Fibroblast of lung (primary cell): ENCODE data around the gene SPSB1. TPM values are rescaled to one million over a fixed set of nuclear protein-coding genes. Genes with fewer than 3 reads are reported as not detected.

ENCODE experiments used
- DNase-seq, 2 donors: peaks; one replicate each; pipeline versions ENCODE4 v3.0.0 to v3.0.0-alpha.2; 2010; ENCODE audit warnings: low read depth in 2 of 2
- H2AFZ ChIP-seq: 2 replicates; pipeline ENCODE4 v1.5.1; 2012; ENCODE audit warnings: low read length, control low read depth, inconsistent platforms
- H3K27ac ChIP-seq: 2 replicates; pipeline ENCODE4 v1.5.1; 2011; ENCODE audit warnings: low read length, control low read depth; ENCODE audit not compliant: insufficient read depth
- H3K27me3 ChIP-seq: 2 replicates; pipeline ENCODE4 v1.5.1; 2011; ENCODE audit warnings: mild to moderate bottlenecking, low read length; ENCODE audit not compliant: control insufficient read depth, insufficient read depth
- H3K36me3 ChIP-seq: 2 replicates; pipeline ENCODE4 v1.5.1; 2011; ENCODE audit warnings: low read length; ENCODE audit not compliant: control insufficient read depth, insufficient read depth
- H3K4me1 ChIP-seq: 2 replicates; pipeline ENCODE4 v1.5.1; 2011; ENCODE audit warnings: low read length; ENCODE audit not compliant: control insufficient read depth, insufficient read depth; ENCODE audit errors: extremely low read depth
- H3K4me2 ChIP-seq: 2 replicates; pipeline ENCODE4 v1.5.1; 2011; ENCODE audit warnings: low read length, control low read depth; ENCODE audit not compliant: insufficient read depth; ENCODE audit errors: extremely low read depth
- H3K4me3 ChIP-seq, 4 experiments: fragments of 200-600 bp in 1 of 4; sonication (generic) in 1 of 4; replicated peaks in 1 of 4; 2 replicates each; pipeline ENCODE4 v1.5.1; 2011 to 2016; ENCODE audit warnings: low read length in 4 of 4, low read depth in 3 of 4, mild to moderate bottlenecking in 3 of 4, control low read depth in 2 of 4, inconsistent platforms in 1 of 4, mixed read lengths in 1 of 4; ENCODE audit not compliant: insufficient read depth in 1 of 4; ENCODE audit errors: control extremely low read depth in 1 of 4
- H3K79me2 ChIP-seq: 2 replicates; pipeline ENCODE4 v1.5.1; 2012; ENCODE audit warnings: mild to moderate bottlenecking, low read length, inconsistent platforms; ENCODE audit not compliant: control insufficient read depth, insufficient read depth
- H3K9ac ChIP-seq: 2 replicates; pipeline ENCODE4 v1.5.1; 2011; ENCODE audit warnings: mild to moderate bottlenecking, low read length, control low read depth; ENCODE audit not compliant: insufficient read depth
- H3K9me3 ChIP-seq: 2 replicates; pipeline ENCODE4 v1.5.1; 2012; ENCODE audit warnings: low read depth, low read length; ENCODE audit not compliant: control insufficient read depth, insufficient read depth
- H4K20me1 ChIP-seq: 2 replicates; pipeline ENCODE4 v1.5.1; 2011; ENCODE audit warnings: low read length; ENCODE audit not compliant: control insufficient read depth, insufficient read depth; ENCODE audit errors: extremely low read depth
- CTCF ChIP-seq, 2 donors: IDR thresholded peaks in 1 of 2; conservative IDR thresholded peaks in 1 of 2; 1 replicate in 1 of 2; 2 replicates in 1 of 2; pipeline ENCODE4 v1.5.1; 2011 to 2012; ENCODE audit warnings: low read length in 2 of 2, control low read depth in 1 of 2, inconsistent platforms in 1 of 2, low read depth in 1 of 2, mild to moderate bottlenecking in 1 of 2
- EZH2 ChIP-seq: IDR thresholded peaks from 2 replicates; pipeline ENCODE4 v1.5.1; 2012; ENCODE audit warnings: low read length, control low read depth, mild to moderate bottlenecking; ENCODE audit errors: missing control alignments
- polyA plus RNA-seq, 2 donors: library from polyadenylated mRNA; depleted of rRNA in 1 of 2; stranded (reverse) in 1 of 2; unstranded in 1 of 2; fragments of >200 nt; gene quantifications; 2 replicates each; pipeline ENCODE4 v1.2.1, GENCODE V29; 2011 to 2012; ENCODE audit warnings: missing spikeins in 1 of 2
- total RNA-seq: library from RNA; depleted of rRNA; stranded (reverse); fragments of >200 nt; gene quantifications from 2 replicates; pipeline ENCODE4 v1.2.1, GENCODE V29; 2014

Gene SPSB1
- total and polyA plus RNA-seq, 2 donors (not counting 1 experiment from before 2014, with no cell fraction given) = 14.3 to 20.6 TPM

GRCh38 chr1:9319789-9320519, 27.3 kb downstream of the SPSB1 start:
- no peaks in the 10 kb centered on the region for H3K9me3 ChIP-seq

GRCh38 chr1:9320520-9321479, 28.1 kb downstream of the SPSB1 start:
- peaks cover 93% of the 10 kb centered on the region for H3K79me2 ChIP-seq
- no peak overlapping the region for H2AFZ ChIP-seq
- peak overlapping the region; percentile 69 for H3K4me2 ChIP-seq
- H3K4me1 ChIP-seq = peaks cover 24% of the 10 kb centered on the region
- no peak overlapping the region for H3K9ac ChIP-seq
- H3K4me3 ChIP-seq = peak overlapping the region in 1 of 4 experiments; percentile 20
- H3K27ac ChIP-seq = peak overlapping the region; percentile 13
- DNase-seq = no peak
- H4K20me1 ChIP-seq = peaks cover 2% of the 10 kb centered on the region
- TF ChIP-seq EZH2 (no peak), CTCF (conservative IDR thresholded peaks at IDR 0.05 in 1 of 2, IDR thresholded peaks at IDR 0.05 in 1 of 2; ENCODE audit: low read depth in 1 of 2, low read length in 2 of 2) (no peak)
- H3K36me3 ChIP-seq = peaks cover 6% of the 10 kb centered on the region
- H3K27me3 ChIP-seq = no peaks in the 10 kb centered on the region
- no peaks in the 10 kb centered on the region for H3K9me3 ChIP-seq

More at GRCh38 chr1:9319789-9320519, 27.3 kb downstream of the SPSB1 start:
- Histone ChIP-seq H3K4me1 (peaks cover 23% of the 10 kb centered on the region), H4K20me1 (peaks cover 2% of the 10 kb centered on the region), H3K36me3 (peaks cover 6% of the 10 kb centered on the region), H3K4me3 (no peak overlapping the region), H3K27me3 (no peaks in the 10 kb centered on the region), H3K9ac (no peak overlapping the region), H2AFZ (no peak overlapping the region), H3K4me2 (peak overlapping the region; percentile 35), H3K79me2 (peaks cover 91% of the 10 kb centered on the region), H3K27ac (no peak overlapping the region)
- TF ChIP-seq EZH2 = no peak
- TF ChIP-seq CTCF (conservative IDR thresholded peaks at IDR 0.05 in 1 of 2, IDR thresholded peaks at IDR 0.05 in 1 of 2; ENCODE audit: low read depth in 1 of 2, low read length in 2 of 2) = no peak
- DNase-seq = no peak

GRCh38 chr1:9321480-9321849, 28.8 kb downstream of the SPSB1 start:
- Histone ChIP-seq H2AFZ (no peak overlapping the region), H3K4me3 (no peak overlapping the region), H3K79me2 (peaks cover 92% of the 10 kb centered on the region), H3K27ac (no peak overlapping the region), H3K36me3 (peaks cover 5% of the 10 kb centered on the region), H3K4me2 (peak overlapping the region; percentile 69), H3K9me3 (no peaks in the 10 kb centered on the region), H3K9ac (no peak overlapping the region), H3K27me3 (no peaks in the 10 kb centered on the region), H3K4me1 (peaks cover 27% of the 10 kb centered on the region), H4K20me1 (peaks cover 2% of the 10 kb centered on the region)
- DNase-seq = peak; percentile 83 to 94
- TF ChIP-seq CTCF (conservative IDR thresholded peaks at IDR 0.05 in 1 of 2, IDR thresholded peaks at IDR 0.05 in 1 of 2; ENCODE audit: low read depth in 1 of 2, low read length in 2 of 2) (no peak), EZH2 (no peak)
